Neural progenitor cell (in vitro differentiated cells): Measurements from ENCODE around the gene ZP2. TPM values are rescaled to one million over a fixed set of nuclear protein-coding genes. Genes with fewer than 3 reads are reported as not detected.

Experiments
- DNase-seq: peaks from one replicate; pipeline ENCODE4 v3.0.0-alpha.2; 2016; ENCODE audit warnings: low spot score
- H2AFZ ChIP-seq: fragments of 200-600 bp; sonication (generic); replicated peaks from 2 replicates; pipeline ENCODE4 v1.6.1; 2016; ENCODE audit warnings: antibody characterized with exemption
- H3F3A ChIP-seq: fragments of 200-600 bp; sonication (generic); 2 replicates; pipeline ENCODE4 v1.6.1; 2016; ENCODE audit warnings: antibody characterized with exemption, low read depth
- H3K27ac ChIP-seq: fragments of 200-600 bp; sonication (generic); 2 replicates; pipeline ENCODE4 v1.5.1; 2016; ENCODE audit warnings: mild to moderate bottlenecking
- H3K27me3 ChIP-seq: fragments of 200-600 bp; sonication (generic); 2 replicates; pipeline ENCODE4 v1.6.1; 2016; ENCODE audit warnings: mild to moderate bottlenecking, moderate library complexity
- H3K36me3 ChIP-seq: fragments of 200-600 bp; sonication (generic); 2 replicates; pipeline ENCODE4 v1.5.1; 2016
- H3K4me1 ChIP-seq: fragments of 200-600 bp; sonication (generic); 2 replicates; pipeline ENCODE4 v1.6.1; 2016; ENCODE audit warnings: mixed run types
- H3K4me2 ChIP-seq: fragments of 200-600 bp; sonication (generic); 2 replicates; pipeline ENCODE4 v1.6.1; 2016
- H3K4me3 ChIP-seq: fragments of 200-600 bp; sonication (generic); 2 replicates; pipeline ENCODE4 v1.5.1; 2016
- H3K79me2 ChIP-seq: fragments of 200-600 bp; sonication (generic); 2 replicates; pipeline ENCODE4 v1.6.1; 2016; ENCODE audit warnings: low read depth
- H3K9ac ChIP-seq: fragments of 200-600 bp; sonication (generic); 2 replicates; pipeline ENCODE4 v1.6.1; 2016
- H3K9me3 ChIP-seq: fragments of 200-600 bp; sonication (generic); 2 replicates; pipeline ENCODE4 v1.5.1; 2016; ENCODE audit warnings: low read depth
- H4K20me1 ChIP-seq: fragments of 200-600 bp; sonication (generic); 2 replicates; pipeline ENCODE4 v1.6.1; 2016; ENCODE audit warnings: low read depth
- H3K27ac Mint-ChIP-seq: 3 replicates; pipeline ENCODE4 v1.8.0; 2021; ENCODE audit warnings: mixed read lengths
- H3K27me3 Mint-ChIP-seq: 2 replicates; pipeline ENCODE4 v1.8.0; 2022; ENCODE audit warnings: low read depth, mild to moderate bottlenecking, inconsistent platforms, moderate library complexity, mixed read lengths; ENCODE audit not compliant: insufficient read depth
- H3K36me3 Mint-ChIP-seq: 3 replicates; pipeline ENCODE4 v1.8.0; 2021; ENCODE audit warnings: mixed read lengths
- H3K4me1 Mint-ChIP-seq: 3 replicates; pipeline ENCODE4 v1.8.0; 2021; ENCODE audit warnings: mixed read lengths
- H3K4me3 Mint-ChIP-seq: 3 replicates; pipeline ENCODE4 v1.8.0; 2021; ENCODE audit warnings: mild to moderate bottlenecking, moderate library complexity, mixed read lengths
- H3K9me3 Mint-ChIP-seq: 3 replicates; pipeline ENCODE4 v1.8.0; 2020; ENCODE audit warnings: mixed read lengths
- EZH2 ChIP-seq: fragments of 200-600 bp; sonication (generic); IDR thresholded peaks from 2 replicates; pipeline ENCODE4 v1.6.1; 2017; ENCODE audit warnings: antibody characterized with exemption, mild to moderate bottlenecking, moderate library complexity
- EZH2phosphoT487 ChIP-seq: fragments of 200-600 bp; sonication (generic); IDR thresholded peaks from 2 replicates; pipeline ENCODE4 v1.6.1; 2017; ENCODE audit warnings: antibody characterized with exemption
- total RNA-seq: library from RNA; depleted of rRNA; stranded (reverse); fragments of >200 nt; gene quantifications from 2 replicates; pipeline ENCODE4 v1.2.3, GENCODE V29; 2015; ENCODE audit warnings: low replicate concordance
- TF ChIP-seq, protein P1 (sequence below): fragments of 200-600 bp; sonication (generic); IDR thresholded peaks from 2 replicates; pipeline ENCODE4 v1.5.1; 2017; ENCODE audit warnings: antibody characterized with exemption, mild to moderate bottlenecking

ZP2 gene
- total RNA-seq, 1 donor from 2014 or later, result not detected

DNA sequence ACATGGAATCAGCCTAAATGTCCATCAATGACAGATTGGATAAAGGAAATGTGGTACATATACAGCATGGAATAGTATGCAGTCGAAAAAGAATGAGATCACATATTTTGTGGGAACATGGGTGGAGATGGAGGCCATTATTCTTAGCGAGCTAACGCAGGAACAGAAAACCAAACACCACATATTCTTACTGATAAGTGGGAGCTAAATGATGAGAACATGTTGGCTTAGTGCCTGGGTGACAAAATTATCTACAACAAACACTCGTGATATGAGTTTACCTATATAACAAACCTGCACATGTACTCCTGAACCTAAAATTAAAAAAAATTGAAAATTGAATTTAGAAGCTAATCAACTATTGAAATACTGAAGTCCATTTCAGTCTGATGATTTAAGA, 28.3 kb upstream of the ZP2 start:
- Histone ChIP-seq H3K4me1 (no peaks in the 10 kb centered on the region), H3K9me3 (no peaks in the 10 kb centered on the region), H3K27ac (no peak overlapping the region), H3F3A (no peaks in the 10 kb centered on the region), H3K4me3 (no peak overlapping the region), H3K27me3 (no peaks in the 10 kb centered on the region), H3K9ac (no peak overlapping the region), H2AFZ (no peak overlapping the region), H3K79me2 (no peaks in the 10 kb centered on the region), H4K20me1 (no peaks in the 10 kb centered on the region), H3K36me3 (no peaks in the 10 kb centered on the region), H3K4me2 (no peak overlapping the region)
- no peak overlapping the region for H3K27ac Mint-ChIP-seq
- no peaks in the 10 kb centered on the region for H3K9me3 Mint-ChIP-seq
- H3K4me1 Mint-ChIP-seq, result no peaks in the 10 kb centered on the region
- no peak overlapping the region for H3K4me3 Mint-ChIP-seq
- peaks cover 3% of the 10 kb centered on the region for H3K27me3 Mint-ChIP-seq
- TF ChIP-seq EZH2phosphoT487 (no peak), EZH2 (no peak)
- TF ChIP-seq, protein P1, sequence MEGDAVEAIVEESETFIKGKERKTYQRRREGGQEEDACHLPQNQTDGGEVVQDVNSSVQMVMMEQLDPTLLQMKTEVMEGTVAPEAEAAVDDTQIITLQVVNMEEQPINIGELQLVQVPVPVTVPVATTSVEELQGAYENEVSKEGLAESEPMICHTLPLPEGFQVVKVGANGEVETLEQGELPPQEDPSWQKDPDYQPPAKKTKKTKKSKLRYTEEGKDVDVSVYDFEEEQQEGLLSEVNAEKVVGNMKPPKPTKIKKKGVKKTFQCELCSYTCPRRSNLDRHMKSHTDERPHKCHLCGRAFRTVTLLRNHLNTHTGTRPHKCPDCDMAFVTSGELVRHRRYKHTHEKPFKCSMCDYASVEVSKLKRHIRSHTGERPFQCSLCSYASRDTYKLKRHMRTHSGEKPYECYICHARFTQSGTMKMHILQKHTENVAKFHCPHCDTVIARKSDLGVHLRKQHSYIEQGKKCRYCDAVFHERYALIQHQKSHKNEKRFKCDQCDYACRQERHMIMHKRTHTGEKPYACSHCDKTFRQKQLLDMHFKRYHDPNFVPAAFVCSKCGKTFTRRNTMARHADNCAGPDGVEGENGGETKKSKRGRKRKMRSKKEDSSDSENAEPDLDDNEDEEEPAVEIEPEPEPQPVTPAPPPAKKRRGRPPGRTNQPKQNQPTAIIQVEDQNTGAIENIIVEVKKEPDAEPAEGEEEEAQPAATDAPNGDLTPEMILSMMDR, result no peak
- no peaks in the 10 kb centered on the region for H3K36me3 Mint-ChIP-seq
- no peak for DNase-seq

DNA sequence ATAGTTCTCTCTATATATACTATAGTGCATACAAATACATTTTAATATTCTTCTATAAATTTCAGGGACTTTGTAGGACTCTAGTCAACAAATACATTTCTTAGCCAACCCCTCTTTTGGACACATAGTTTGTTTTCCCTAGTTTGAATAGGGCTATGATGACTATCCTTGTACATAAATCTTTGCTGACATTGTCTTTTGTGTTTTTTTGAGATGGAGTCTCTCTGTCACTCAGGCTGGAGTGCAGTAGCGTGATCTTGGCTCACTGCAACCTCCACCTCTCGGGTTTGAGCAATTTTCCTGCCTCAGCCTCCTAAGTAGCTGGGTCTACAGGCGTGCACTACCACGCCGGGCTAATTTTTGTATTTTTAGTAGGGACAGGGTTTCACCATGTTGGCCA, 25.5 kb upstream of the ZP2 start:
- Histone ChIP-seq H3K36me3 (no peaks in the 10 kb centered on the region), H3K4me2 (no peak overlapping the region), H2AFZ (no peak overlapping the region), H3K27me3 (no peaks in the 10 kb centered on the region), H3K27ac (no peak overlapping the region), H3K79me2 (no peaks in the 10 kb centered on the region), H3K9me3 (no peaks in the 10 kb centered on the region), H3K4me1 (no peaks in the 10 kb centered on the region), H3K9ac (no peak overlapping the region), H3F3A (no peaks in the 10 kb centered on the region), H3K4me3 (no peak overlapping the region), H4K20me1 (no peaks in the 10 kb centered on the region)
- H3K9me3 Mint-ChIP-seq, result no peaks in the 10 kb centered on the region
- H3K27me3 Mint-ChIP-seq, result peaks cover 3% of the 10 kb centered on the region
- no peak for DNase-seq
- H3K27ac Mint-ChIP-seq, result no peak overlapping the region
- H3K4me1 Mint-ChIP-seq, result no peaks in the 10 kb centered on the region
- no peak for TF ChIP-seq EZH2phosphoT487
- TF ChIP-seq EZH2, result no peak
- TF ChIP-seq, protein P1, result no peak
- H3K4me3 Mint-ChIP-seq, result no peak overlapping the region
- H3K36me3 Mint-ChIP-seq, result no peaks in the 10 kb centered on the region

DNA sequence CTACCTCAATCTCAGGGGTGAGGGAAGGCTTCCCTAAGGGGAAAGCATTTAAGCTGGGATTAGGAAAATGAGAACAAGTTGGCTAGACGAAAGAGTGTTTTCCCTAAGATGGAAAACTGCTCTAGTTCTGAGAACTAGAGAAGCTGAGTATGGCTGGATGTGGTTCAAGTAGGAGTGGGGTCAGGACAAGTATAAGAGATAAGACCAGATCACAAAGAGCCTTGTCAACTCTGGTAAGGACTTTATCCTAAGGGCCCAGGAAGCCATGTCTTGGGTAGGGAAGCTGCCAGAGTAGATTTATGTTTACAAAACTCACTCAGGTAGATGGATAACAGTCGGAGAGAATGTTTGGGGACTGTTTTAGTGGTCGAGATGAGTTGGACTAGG, 23.8 kb upstream of the ZP2 start:
- no peaks in the 10 kb centered on the region for H3K27me3 ChIP-seq
- no peaks in the 10 kb centered on the region for H3K36me3 Mint-ChIP-seq
- H2AFZ ChIP-seq, result no peak overlapping the region
- no peaks in the 10 kb centered on the region for H3K36me3 ChIP-seq
- no peaks in the 10 kb centered on the region for H3K79me2 ChIP-seq
- DNase-seq, result no peak
- H3K4me1 Mint-ChIP-seq, result no peaks in the 10 kb centered on the region
- H3K9me3 Mint-ChIP-seq, result no peaks in the 10 kb centered on the region
- TF ChIP-seq, protein P1, result no peak
- TF ChIP-seq EZH2phosphoT487, result no peak
- no peak for TF ChIP-seq EZH2
- H3K27ac Mint-ChIP-seq, result no peak overlapping the region
- no peaks in the 10 kb centered on the region for H4K20me1 ChIP-seq
- H3F3A ChIP-seq, result no peaks in the 10 kb centered on the region
- no peaks in the 10 kb centered on the region for H3K4me1 ChIP-seq
- H3K27me3 Mint-ChIP-seq, result peaks cover 3% of the 10 kb centered on the region
- no peak overlapping the region for H3K4me3 Mint-ChIP-seq
- H3K27ac ChIP-seq, result no peak overlapping the region
- no peak overlapping the region for H3K4me3 ChIP-seq
- no peak overlapping the region for H3K9ac ChIP-seq
- H3K4me2 ChIP-seq, result no peak overlapping the region
- H3K9me3 ChIP-seq, result no peaks in the 10 kb centered on the region
